ENCODE data around the gene TYMP.

The TYMP gene

GRCh38 chr22:50540381-50540780 is 10.6 kb upstream of the TYMP start:
- H3K4me2 ChIP-seq (ENCODE audit: low read length): peak overlapping the region; percentile 51
- TF ChIP-seq, protein P1, sequence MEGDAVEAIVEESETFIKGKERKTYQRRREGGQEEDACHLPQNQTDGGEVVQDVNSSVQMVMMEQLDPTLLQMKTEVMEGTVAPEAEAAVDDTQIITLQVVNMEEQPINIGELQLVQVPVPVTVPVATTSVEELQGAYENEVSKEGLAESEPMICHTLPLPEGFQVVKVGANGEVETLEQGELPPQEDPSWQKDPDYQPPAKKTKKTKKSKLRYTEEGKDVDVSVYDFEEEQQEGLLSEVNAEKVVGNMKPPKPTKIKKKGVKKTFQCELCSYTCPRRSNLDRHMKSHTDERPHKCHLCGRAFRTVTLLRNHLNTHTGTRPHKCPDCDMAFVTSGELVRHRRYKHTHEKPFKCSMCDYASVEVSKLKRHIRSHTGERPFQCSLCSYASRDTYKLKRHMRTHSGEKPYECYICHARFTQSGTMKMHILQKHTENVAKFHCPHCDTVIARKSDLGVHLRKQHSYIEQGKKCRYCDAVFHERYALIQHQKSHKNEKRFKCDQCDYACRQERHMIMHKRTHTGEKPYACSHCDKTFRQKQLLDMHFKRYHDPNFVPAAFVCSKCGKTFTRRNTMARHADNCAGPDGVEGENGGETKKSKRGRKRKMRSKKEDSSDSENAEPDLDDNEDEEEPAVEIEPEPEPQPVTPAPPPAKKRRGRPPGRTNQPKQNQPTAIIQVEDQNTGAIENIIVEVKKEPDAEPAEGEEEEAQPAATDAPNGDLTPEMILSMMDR (IDR thresholded peaks at IDR 0.05; ENCODE audit: low read length): no peak
- TF ChIP-seq EZH2 (IDR thresholded peaks at IDR 0.05; ENCODE audit: borderline replicate concordance, low read length): no peak
- no peaks in the 10 kb centered on the region for H3K9me3 ChIP-seq (ENCODE audit: low read length)
- H3K4me1 ChIP-seq (ENCODE audit: insufficient read depth, low read length, severe bottlenecking): peaks cover 56% of the 10 kb centered on the region
- H3K36me3 ChIP-seq (ENCODE audit: insufficient read depth, low read length): no peaks in the 10 kb centered on the region
- no peaks in the 10 kb centered on the region for H4K20me1 ChIP-seq (ENCODE audit: insufficient read depth, low read length)
- no peak overlapping the region for H2AFZ ChIP-seq (ENCODE audit: low read length)
- H3K27me3 ChIP-seq (ENCODE audit: insufficient read depth, low read length): no peaks in the 10 kb centered on the region
- peak overlapping the region; percentile 97 for H3K27ac ChIP-seq (ENCODE audit: low read depth, low read length, poor library complexity, severe bottlenecking)
- no peak overlapping the region for H3K4me3 ChIP-seq (ENCODE audit: low read depth, low read length, poor library complexity, severe bottlenecking)
- no peaks in the 10 kb centered on the region for H3K9me2 ChIP-seq (ENCODE audit: low read depth, low read length)
- peaks cover 15% of the 10 kb centered on the region; the same call in 1 of the 2 replicates for H3F3A ChIP-seq (ENCODE audit: insufficient read depth, low read length)
- peak overlapping the region; percentile 51 for H3K9ac ChIP-seq (ENCODE audit: low read length)
- no peaks in the 10 kb centered on the region for H3K79me2 ChIP-seq (ENCODE audit: insufficient read depth, low read length)

- H3K79me2 ChIP-seq (ENCODE audit: insufficient read depth, low read length): no peaks in the 10 kb centered on the region
- H3K36me3 ChIP-seq (ENCODE audit: insufficient read depth, low read length): no peaks in the 10 kb centered on the region
- H3K9me2 ChIP-seq (ENCODE audit: low read depth, low read length): no peaks in the 10 kb centered on the region
- no peak overlapping the region for H2AFZ ChIP-seq (ENCODE audit: low read length)
- peaks cover 15% of the 10 kb centered on the region; the same call in 1 of the 2 replicates for H3F3A ChIP-seq (ENCODE audit: insufficient read depth, low read length)
- no peaks in the 10 kb centered on the region for H4K20me1 ChIP-seq (ENCODE audit: insufficient read depth, low read length)
- no peak overlapping the region for H3K4me3 ChIP-seq (ENCODE audit: low read depth, low read length, poor library complexity, severe bottlenecking)
- H3K27me3 ChIP-seq (ENCODE audit: insufficient read depth, low read length): no peaks in the 10 kb centered on the region
- TF ChIP-seq, protein P1 (IDR thresholded peaks at IDR 0.05; ENCODE audit: low read length): no peak
- TF ChIP-seq EZH2 (IDR thresholded peaks at IDR 0.05; ENCODE audit: borderline replicate concordance, low read length): no peak
- H3K4me1 ChIP-seq (ENCODE audit: insufficient read depth, low read length, severe bottlenecking): peaks cover 71% of the 10 kb centered on the region
- no peak overlapping the region for H3K9ac ChIP-seq (ENCODE audit: low read length)
- H3K4me2 ChIP-seq (ENCODE audit: low read length): no peak overlapping the region
- H3K27ac ChIP-seq (ENCODE audit: low read depth, low read length, poor library complexity, severe bottlenecking): peak overlapping the region; percentile 97
- no peaks in the 10 kb centered on the region for H3K9me3 ChIP-seq (ENCODE audit: low read length)
Observed at GRCh38 chr22:50537765-50538164, 8.0 kb upstream of the TYMP start.

DNA sequence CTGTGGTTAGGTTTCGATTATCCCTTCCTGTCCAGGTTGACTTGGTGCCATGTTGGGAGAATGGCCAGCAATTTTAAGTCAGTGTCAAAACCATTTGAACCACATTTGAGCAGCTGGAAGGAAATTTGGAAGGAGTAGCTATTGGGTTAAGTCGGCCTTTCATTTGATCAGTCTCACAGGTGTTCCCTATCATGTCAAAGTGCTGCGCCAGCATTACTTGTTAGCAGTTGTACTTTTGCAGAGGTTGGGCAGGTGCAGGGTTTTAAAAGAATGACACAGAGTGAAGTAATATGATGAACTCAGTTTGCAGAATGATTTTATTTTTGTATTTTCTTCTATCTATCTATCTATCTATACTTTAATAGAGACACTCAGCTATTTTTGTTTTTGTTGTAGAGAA is 6.4 kb upstream of the TYMP start:
- Histone ChIP-seq H3K4me2 (ENCODE audit: low read length) (no peak overlapping the region), H2AFZ (ENCODE audit: low read length) (no peak overlapping the region), H3K9me2 (ENCODE audit: low read depth, low read length) (no peaks in the 10 kb centered on the region), H3K79me2 (ENCODE audit: insufficient read depth, low read length) (no peaks in the 10 kb centered on the region), H3K4me3 (ENCODE audit: low read depth, low read length, poor library complexity, severe bottlenecking) (no peak overlapping the region), H3K27me3 (ENCODE audit: insufficient read depth, low read length) (no peaks in the 10 kb centered on the region), H3F3A (ENCODE audit: insufficient read depth, low read length) (peaks cover 15% of the 10 kb centered on the region; the same call in 1 of the 2 replicates), H4K20me1 (ENCODE audit: insufficient read depth, low read length) (no peaks in the 10 kb centered on the region), H3K9me3 (ENCODE audit: low read length) (no peaks in the 10 kb centered on the region), H3K36me3 (ENCODE audit: insufficient read depth, low read length) (no peaks in the 10 kb centered on the region), H3K9ac (ENCODE audit: low read length) (no peak overlapping the region), H3K4me1 (ENCODE audit: insufficient read depth, low read length, severe bottlenecking) (peaks cover 71% of the 10 kb centered on the region), H3K27ac (ENCODE audit: low read depth, low read length, poor library complexity, severe bottlenecking) (peak overlapping the region; percentile 51)
- TF ChIP-seq EZH2 (IDR thresholded peaks at IDR 0.05; ENCODE audit: borderline replicate concordance, low read length): no peak
- TF ChIP-seq, protein P1 (IDR thresholded peaks at IDR 0.05; ENCODE audit: low read length): no peak

All from OCI-LY1 (cell line).